ENCODE results near the gene BIRC7.

The BIRC7 gene

GRCh38 chr20:63258781-63259180, 23.1 kb downstream of the BIRC7 start:
- no peak for TF ChIP-seq POU2F2 (IDR thresholded peaks at IDR 0.05; ENCODE audit: low read depth, low read length)
- TF ChIP-seq TAF1 (IDR thresholded peaks at IDR 0.05; ENCODE audit: low read depth, low read length): no peak
- TF ChIP-seq POLR2A (IDR thresholded peaks at IDR 0.05; ENCODE audit: low read depth, low read length): no peak
- TF ChIP-seq SPI1 (IDR thresholded peaks at IDR 0.05; ENCODE audit: low read depth, low read length): no peak
- TF ChIP-seq POLR2AphosphoS5 (IDR thresholded peaks at IDR 0.05; ENCODE audit: low read depth, low read length): no peak
- TF ChIP-seq PAX5 (IDR thresholded peaks at IDR 0.05; ENCODE audit: insufficient read depth, low read length, severe bottlenecking): no peak
- FAIRE-seq (no peak), DNase-seq (ENCODE audit: insufficient read length, low spot score) (no peak)

- no peak for FAIRE-seq
- TF ChIP-seq PAX5 (IDR thresholded peaks at IDR 0.05; ENCODE audit: insufficient read depth, low read length, severe bottlenecking): no peak
- TF ChIP-seq POLR2AphosphoS5 (IDR thresholded peaks at IDR 0.05; ENCODE audit: low read depth, low read length): no peak
- TF ChIP-seq SPI1 (IDR thresholded peaks at IDR 0.05; ENCODE audit: low read depth, low read length): no peak
- no peak for TF ChIP-seq POLR2A (IDR thresholded peaks at IDR 0.05; ENCODE audit: low read depth, low read length)
- no peak for TF ChIP-seq POU2F2 (IDR thresholded peaks at IDR 0.05; ENCODE audit: low read depth, low read length)
- TF ChIP-seq TAF1 (IDR thresholded peaks at IDR 0.05; ENCODE audit: low read depth, low read length): no peak
- no peak for DNase-seq (ENCODE audit: insufficient read length, low spot score)
Measured at GRCh38 chr20:63259734-63260460, 24.2 kb downstream of the BIRC7 start.

GRCh38 chr20:63260521-63260920, 24.8 kb downstream of the BIRC7 start:
- no peak for FAIRE-seq

GRCh38 chr20:63261060-63261794, 25.5 kb downstream of the BIRC7 start:
- FAIRE-seq (no peak), DNase-seq (ENCODE audit: insufficient read length, low spot score) (no peak)
- TF ChIP-seq POLR2AphosphoS5 (IDR thresholded peaks at IDR 0.05; ENCODE audit: low read depth, low read length) (no peak), PAX5 (IDR thresholded peaks at IDR 0.05; ENCODE audit: insufficient read depth, low read length, severe bottlenecking) (no peak), POLR2A (IDR thresholded peaks at IDR 0.05; ENCODE audit: low read depth, low read length) (no peak), POU2F2 (IDR thresholded peaks at IDR 0.05; ENCODE audit: low read depth, low read length) (no peak), SPI1 (IDR thresholded peaks at IDR 0.05; ENCODE audit: low read depth, low read length) (no peak), TAF1 (IDR thresholded peaks at IDR 0.05; ENCODE audit: low read depth, low read length) (no peak)

More at GRCh38 chr20:63260521-63260920, 24.8 kb downstream of the BIRC7 start:
- TF ChIP-seq SPI1 (IDR thresholded peaks at IDR 0.05; ENCODE audit: low read depth, low read length) (no peak), PAX5 (IDR thresholded peaks at IDR 0.05; ENCODE audit: insufficient read depth, low read length, severe bottlenecking) (no peak), POLR2A (IDR thresholded peaks at IDR 0.05; ENCODE audit: low read depth, low read length) (no peak), POLR2AphosphoS5 (IDR thresholded peaks at IDR 0.05; ENCODE audit: low read depth, low read length) (no peak), TAF1 (IDR thresholded peaks at IDR 0.05; ENCODE audit: low read depth, low read length) (no peak), POU2F2 (IDR thresholded peaks at IDR 0.05; ENCODE audit: low read depth, low read length) (no peak)
- DNase-seq (ENCODE audit: insufficient read length, low spot score): no peak

GRCh38 chr20:63261795-63262528, 26.3 kb downstream of the BIRC7 start:
- no peak for FAIRE-seq
- no peak for DNase-seq (ENCODE audit: insufficient read length, low spot score)
- TF ChIP-seq POU2F2 (IDR thresholded peaks at IDR 0.05; ENCODE audit: low read depth, low read length) (no peak), POLR2A (IDR thresholded peaks at IDR 0.05; ENCODE audit: low read depth, low read length) (no peak), PAX5 (IDR thresholded peaks at IDR 0.05; ENCODE audit: insufficient read depth, low read length, severe bottlenecking) (no peak), POLR2AphosphoS5 (IDR thresholded peaks at IDR 0.05; ENCODE audit: low read depth, low read length) (no peak), TAF1 (IDR thresholded peaks at IDR 0.05; ENCODE audit: low read depth, low read length) (no peak), SPI1 (IDR thresholded peaks at IDR 0.05; ENCODE audit: low read depth, low read length) (no peak)

GRCh38 chr20:63262836-63263235, 27.1 kb downstream of the BIRC7 start:
- no peak for TF ChIP-seq POLR2A (IDR thresholded peaks at IDR 0.05; ENCODE audit: low read depth, low read length)
- TF ChIP-seq PAX5 (IDR thresholded peaks at IDR 0.05; ENCODE audit: insufficient read depth, low read length, severe bottlenecking): no peak
- TF ChIP-seq SPI1 (IDR thresholded peaks at IDR 0.05; ENCODE audit: low read depth, low read length): no peak
- TF ChIP-seq POU2F2 (IDR thresholded peaks at IDR 0.05; ENCODE audit: low read depth, low read length): no peak
- TF ChIP-seq TAF1 (IDR thresholded peaks at IDR 0.05; ENCODE audit: low read depth, low read length): no peak
- TF ChIP-seq POLR2AphosphoS5 (IDR thresholded peaks at IDR 0.05; ENCODE audit: low read depth, low read length): no peak
- no peak for FAIRE-seq
- no peak for DNase-seq (ENCODE audit: insufficient read length, low spot score)

GRCh38 chr20:63264000-63264399, 28.3 kb downstream of the BIRC7 start:
- TF ChIP-seq POU2F2 (IDR thresholded peaks at IDR 0.05; ENCODE audit: low read depth, low read length) (no peak), PAX5 (IDR thresholded peaks at IDR 0.05; ENCODE audit: insufficient read depth, low read length, severe bottlenecking) (no peak), SPI1 (IDR thresholded peaks at IDR 0.05; ENCODE audit: low read depth, low read length) (no peak), POLR2A (IDR thresholded peaks at IDR 0.05; ENCODE audit: low read depth, low read length) (no peak), TAF1 (IDR thresholded peaks at IDR 0.05; ENCODE audit: low read depth, low read length) (no peak), POLR2AphosphoS5 (IDR thresholded peaks at IDR 0.05; ENCODE audit: low read depth, low read length) (no peak)
- no peak for FAIRE-seq
- DNase-seq (ENCODE audit: insufficient read length, low spot score): no peak

GRCh38 chr20:63264519-63264918, 28.8 kb downstream of the BIRC7 start:
- no peak for FAIRE-seq
- TF ChIP-seq SPI1 (IDR thresholded peaks at IDR 0.05; ENCODE audit: low read depth, low read length) (no peak), POLR2AphosphoS5 (IDR thresholded peaks at IDR 0.05; ENCODE audit: low read depth, low read length) (no peak), POU2F2 (IDR thresholded peaks at IDR 0.05; ENCODE audit: low read depth, low read length) (no peak), TAF1 (IDR thresholded peaks at IDR 0.05; ENCODE audit: low read depth, low read length) (no peak), POLR2A (IDR thresholded peaks at IDR 0.05; ENCODE audit: low read depth, low read length) (no peak), PAX5 (IDR thresholded peaks at IDR 0.05; ENCODE audit: insufficient read depth, low read length, severe bottlenecking) (no peak)
- no peak for DNase-seq (ENCODE audit: insufficient read length, low spot score)
